ENCODE results near the gene ACSF2.
"Not testable (repeated sequence)": the region's sequence is repeated elsewhere in the genome, so short reads cannot be mapped to it uniquely, and the experiment has no call there.

ACSF2 gene

DNA sequence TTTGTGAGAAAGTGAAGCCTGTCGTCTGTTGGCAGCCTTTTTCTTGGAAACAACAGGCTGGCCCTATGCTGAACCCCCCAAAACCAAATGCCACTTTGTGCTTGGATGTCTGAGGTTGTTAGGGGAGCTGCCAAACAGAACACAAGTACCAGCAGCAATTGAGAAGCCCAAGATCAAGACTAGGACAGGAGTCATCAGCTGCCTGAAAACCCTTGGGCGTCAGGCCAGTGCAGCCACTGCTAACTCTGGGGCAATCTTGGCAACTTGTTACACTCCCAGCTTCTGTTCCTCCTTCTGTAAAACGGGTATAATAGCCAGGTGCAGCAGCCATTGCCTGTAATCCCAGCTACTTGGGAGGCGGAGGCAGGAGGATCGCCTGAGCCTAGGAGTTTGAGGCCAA is 19.4 kb upstream of the ACSF2 start:
- Mint-ChIP-seq H3K4me1 (no peaks in the 10 kb centered on the region), H3K27me3 (ENCODE audit: low read depth, poor library complexity) (peaks cover 37% of the 10 kb centered on the region), H3K36me3 (ENCODE audit: low read depth) (no peaks in the 10 kb centered on the region), H3K27ac (no peak overlapping the region), H3K9me3 (no peaks in the 10 kb centered on the region), H3K4me3 (no peak overlapping the region)
- TF ChIP-seq, protein P1, sequence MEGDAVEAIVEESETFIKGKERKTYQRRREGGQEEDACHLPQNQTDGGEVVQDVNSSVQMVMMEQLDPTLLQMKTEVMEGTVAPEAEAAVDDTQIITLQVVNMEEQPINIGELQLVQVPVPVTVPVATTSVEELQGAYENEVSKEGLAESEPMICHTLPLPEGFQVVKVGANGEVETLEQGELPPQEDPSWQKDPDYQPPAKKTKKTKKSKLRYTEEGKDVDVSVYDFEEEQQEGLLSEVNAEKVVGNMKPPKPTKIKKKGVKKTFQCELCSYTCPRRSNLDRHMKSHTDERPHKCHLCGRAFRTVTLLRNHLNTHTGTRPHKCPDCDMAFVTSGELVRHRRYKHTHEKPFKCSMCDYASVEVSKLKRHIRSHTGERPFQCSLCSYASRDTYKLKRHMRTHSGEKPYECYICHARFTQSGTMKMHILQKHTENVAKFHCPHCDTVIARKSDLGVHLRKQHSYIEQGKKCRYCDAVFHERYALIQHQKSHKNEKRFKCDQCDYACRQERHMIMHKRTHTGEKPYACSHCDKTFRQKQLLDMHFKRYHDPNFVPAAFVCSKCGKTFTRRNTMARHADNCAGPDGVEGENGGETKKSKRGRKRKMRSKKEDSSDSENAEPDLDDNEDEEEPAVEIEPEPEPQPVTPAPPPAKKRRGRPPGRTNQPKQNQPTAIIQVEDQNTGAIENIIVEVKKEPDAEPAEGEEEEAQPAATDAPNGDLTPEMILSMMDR (IDR thresholded peaks at IDR 0.05): no peak
- DNase-seq: no peak

DNA sequence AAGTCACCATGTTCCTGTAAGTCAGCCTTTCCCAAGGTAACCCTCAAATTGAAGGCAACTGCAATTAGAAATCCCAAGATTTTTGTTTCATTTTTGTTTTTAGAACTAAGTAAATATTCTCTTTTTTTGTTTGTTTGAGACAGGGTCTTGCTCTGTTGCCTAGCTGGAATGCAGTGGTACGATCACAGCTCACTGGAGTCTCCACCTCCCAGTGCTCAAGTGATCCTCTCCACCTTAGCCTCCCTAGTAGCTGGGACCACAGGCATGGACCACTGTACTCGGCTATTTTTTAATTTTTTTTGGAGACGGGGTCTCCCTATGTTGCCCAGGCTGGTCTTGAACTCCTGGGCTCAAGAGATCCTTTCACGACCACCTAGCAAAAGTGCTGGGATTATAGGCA is 18.1 kb upstream of the ACSF2 start:
- TF ChIP-seq, protein P1 (IDR thresholded peaks at IDR 0.05): no peak
- no peak for DNase-seq
- H3K27me3 Mint-ChIP-seq (ENCODE audit: low read depth, poor library complexity): peaks cover 46% of the 10 kb centered on the region
- no peaks in the 10 kb centered on the region for H3K4me1 Mint-ChIP-seq
- H3K36me3 Mint-ChIP-seq (ENCODE audit: low read depth): no peaks in the 10 kb centered on the region
- H3K9me3 Mint-ChIP-seq: no peaks in the 10 kb centered on the region
- no peak overlapping the region for H3K27ac Mint-ChIP-seq
- no peak overlapping the region for H3K4me3 Mint-ChIP-seq

DNA sequence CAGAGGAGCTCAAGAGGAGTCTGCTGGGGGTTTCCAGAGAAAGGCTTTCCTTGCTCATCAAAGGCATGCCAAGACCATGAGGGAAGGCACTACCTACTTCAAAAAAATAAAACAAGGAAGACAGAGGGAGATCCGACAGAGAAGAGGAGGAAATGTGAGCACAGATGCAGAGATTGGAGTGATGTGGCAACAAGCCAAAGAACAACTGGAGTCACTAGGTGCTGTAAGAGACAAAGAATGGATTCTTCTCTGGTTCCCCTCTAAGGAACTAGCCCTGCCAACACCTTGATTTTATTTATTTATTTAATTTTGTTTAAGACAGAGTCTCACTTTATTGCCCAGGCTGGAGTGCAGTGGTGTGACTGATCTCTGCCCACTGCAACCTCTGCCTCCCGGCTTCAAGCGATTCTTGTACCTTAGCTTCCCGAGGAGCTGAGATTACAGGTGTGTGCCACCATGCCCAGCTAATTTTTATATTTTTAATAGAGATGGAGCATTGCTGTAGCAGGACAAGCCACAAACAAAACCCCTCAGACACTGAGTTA is 13.8 kb upstream of the ACSF2 start:
- Mint-ChIP-seq H3K27me3 (ENCODE audit: low read depth, poor library complexity) (peaks cover 35% of the 10 kb centered on the region), H3K27ac (no peak overlapping the region), H3K9me3 (no peaks in the 10 kb centered on the region), H3K4me3 (no peak overlapping the region), H3K4me1 (no peaks in the 10 kb centered on the region), H3K36me3 (ENCODE audit: low read depth) (no peaks in the 10 kb centered on the region)
- TF ChIP-seq, protein P1 (IDR thresholded peaks at IDR 0.05): no peak
- DNase-seq: no peak

DNA sequence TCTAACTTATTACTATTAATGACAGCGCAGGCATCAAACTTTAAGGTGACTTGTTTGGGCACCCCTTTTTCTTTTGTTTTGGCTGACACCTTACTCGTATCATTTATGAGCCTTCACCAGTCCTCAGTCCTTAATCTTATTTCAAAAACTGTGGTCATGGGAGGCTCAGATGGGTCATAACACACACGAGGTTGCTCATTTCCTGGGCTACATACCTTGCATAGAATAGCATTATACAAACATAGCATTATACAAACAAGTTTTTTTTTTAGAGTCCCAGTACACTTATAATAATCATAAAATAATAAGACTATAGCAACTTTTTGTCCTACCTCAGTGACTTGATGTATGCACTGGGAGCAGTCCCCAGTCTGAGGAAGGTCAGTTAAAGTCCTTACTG is 11.2 kb upstream of the ACSF2 start:
- Mint-ChIP-seq H3K9me3 (peaks cover 12% of the 10 kb centered on the region), H3K27ac (no peak overlapping the region), H3K4me3 (no peak overlapping the region), H3K4me1 (no peaks in the 10 kb centered on the region), H3K36me3 (ENCODE audit: low read depth) (peaks cover 6% of the 10 kb centered on the region), H3K27me3 (ENCODE audit: low read depth, poor library complexity) (peaks cover 30% of the 10 kb centered on the region)
- TF ChIP-seq, protein P1 (IDR thresholded peaks at IDR 0.05): no peak
- no peak for DNase-seq

DNA sequence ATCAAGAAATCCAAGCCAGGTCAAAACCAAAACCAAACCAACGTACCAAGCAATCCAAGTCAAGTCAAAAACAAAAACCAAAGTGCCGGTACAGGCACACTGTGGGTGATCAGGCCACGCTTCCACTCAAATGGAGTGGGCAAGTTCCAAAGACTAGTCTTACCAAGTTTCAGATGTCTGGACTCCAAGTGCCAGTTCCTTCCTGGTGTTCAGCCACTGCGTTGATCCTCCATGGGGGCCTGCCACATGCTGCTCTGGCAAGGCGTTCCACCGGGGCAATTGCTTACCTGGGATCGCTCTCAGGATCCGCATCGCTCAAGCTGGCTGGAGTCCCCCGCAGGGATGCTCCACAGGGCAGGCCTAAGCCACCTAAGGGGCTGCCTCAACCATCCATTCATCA is 6.4 kb upstream of the ACSF2 start:
- not testable (repeated sequence) for H3K4me3 Mint-ChIP-seq; DNase-seq; H3K27ac Mint-ChIP-seq; H3K36me3 Mint-ChIP-seq (ENCODE audit: low read depth)
- Mint-ChIP-seq H3K27me3 (ENCODE audit: low read depth, poor library complexity) (peaks cover 28% of the 10 kb centered on the region), H3K9me3 (peaks cover 26% of the 10 kb centered on the region), H3K4me1 (peaks cover 12% of the 10 kb centered on the region)

DNA sequence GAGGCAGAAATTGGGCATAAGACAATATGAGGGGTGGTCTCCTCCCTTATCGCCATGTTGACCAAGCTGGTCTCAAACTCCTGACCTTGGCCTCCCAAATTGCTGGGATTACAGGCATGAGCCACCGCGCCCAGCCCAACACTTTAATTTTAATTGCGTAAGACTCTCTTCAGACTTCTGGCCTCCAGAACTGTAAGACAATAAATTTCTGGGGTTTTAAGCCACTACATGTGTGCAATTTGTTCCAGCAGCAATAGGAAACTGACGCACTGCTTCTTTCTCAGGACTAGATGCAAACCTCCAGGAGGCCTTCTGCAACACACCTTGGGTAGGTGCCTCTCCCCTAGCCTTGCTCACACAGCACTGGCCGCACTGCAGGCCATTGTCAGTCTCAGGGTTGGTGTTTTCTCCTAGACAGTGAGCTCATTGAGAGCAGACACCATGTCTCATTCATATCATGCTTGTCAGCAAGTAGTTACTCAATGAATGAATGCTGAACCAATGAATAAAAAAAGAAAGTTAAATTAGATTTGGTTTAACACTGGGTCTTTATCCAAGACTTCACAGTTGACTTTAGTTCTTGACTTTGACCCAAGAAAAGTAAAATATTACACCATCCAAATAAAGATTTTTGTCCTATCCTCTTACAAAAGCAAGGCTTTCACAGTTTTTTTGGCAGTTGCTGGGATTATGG is 5.5 kb upstream of the ACSF2 start:
- DNase-seq: no peak
- H3K27me3 Mint-ChIP-seq (ENCODE audit: low read depth, poor library complexity): peaks cover 28% of the 10 kb centered on the region
- TF ChIP-seq, protein P1 (IDR thresholded peaks at IDR 0.05): no peak
- H3K36me3 Mint-ChIP-seq (ENCODE audit: low read depth): peaks cover 6% of the 10 kb centered on the region
- H3K4me1 Mint-ChIP-seq: peaks cover 22% of the 10 kb centered on the region
- H3K4me3 Mint-ChIP-seq: no peak overlapping the region
- H3K9me3 Mint-ChIP-seq: peaks cover 26% of the 10 kb centered on the region
- H3K27ac Mint-ChIP-seq: no peak overlapping the region
